Glutamatergic neuron (in vitro differentiated cells): ENCODE measurements around the gene SOX4. TPM values are rescaled to one million over a fixed set of nuclear protein-coding genes. Genes with fewer than 3 reads are reported as not detected.

Source experiments
- DNase-seq: peaks from one replicate; pipeline ENCODE4 v3.0.0; 2022
- H3K27ac Mint-ChIP-seq: one replicate; pipeline ENCODE4 v1.8.0; 2020; ENCODE audit warnings: mild to moderate bottlenecking, mixed read lengths, inconsistent platforms; ENCODE audit not compliant: unreplicated experiment
- H3K27me3 Mint-ChIP-seq: one replicate; pipeline ENCODE4 v1.8.0; 2020; ENCODE audit warnings: mild to moderate bottlenecking, moderate library complexity, mixed read lengths, inconsistent platforms; ENCODE audit not compliant: unreplicated experiment
- H3K36me3 Mint-ChIP-seq: one replicate; pipeline ENCODE4 v1.8.0; 2020; ENCODE audit warnings: mild to moderate bottlenecking, mixed read lengths, inconsistent platforms; ENCODE audit not compliant: unreplicated experiment
- H3K4me1 Mint-ChIP-seq: one replicate; pipeline ENCODE4 v1.8.0; 2020; ENCODE audit warnings: mild to moderate bottlenecking, low read depth, mixed read lengths, inconsistent platforms; ENCODE audit not compliant: unreplicated experiment
- H3K4me3 Mint-ChIP-seq: one replicate; pipeline ENCODE4 v1.8.0; 2020; ENCODE audit warnings: mild to moderate bottlenecking, mixed read lengths, inconsistent platforms; ENCODE audit not compliant: unreplicated experiment
- H3K9me3 Mint-ChIP-seq: one replicate; pipeline ENCODE4 v1.8.0; 2020; ENCODE audit warnings: mild to moderate bottlenecking, moderate library complexity, mixed read lengths, inconsistent platforms; ENCODE audit not compliant: unreplicated experiment
- CTCF ChIP-seq: fragments of 200-600 bp; sonication (generic); IDR thresholded peaks from one replicate; pipeline ENCODE4 v1.5.0; 2021; ENCODE audit not compliant: partially characterized antibody, unreplicated experiment
- total RNA-seq: library from RNA; stranded (reverse); fragmentation: NEBNext Ultra II Directional; extraction: Animal tissue kit (Norgen Biotek cat#: 25700); gene quantifications from one replicate; pipeline ENCODE4 v1.2.1, GENCODE V29; 2021; ENCODE audit not compliant: unreplicated experiment

SOX4 gene
- total RNA-seq, 1 donor from 2014 or later, result 269 TPM

DNA sequence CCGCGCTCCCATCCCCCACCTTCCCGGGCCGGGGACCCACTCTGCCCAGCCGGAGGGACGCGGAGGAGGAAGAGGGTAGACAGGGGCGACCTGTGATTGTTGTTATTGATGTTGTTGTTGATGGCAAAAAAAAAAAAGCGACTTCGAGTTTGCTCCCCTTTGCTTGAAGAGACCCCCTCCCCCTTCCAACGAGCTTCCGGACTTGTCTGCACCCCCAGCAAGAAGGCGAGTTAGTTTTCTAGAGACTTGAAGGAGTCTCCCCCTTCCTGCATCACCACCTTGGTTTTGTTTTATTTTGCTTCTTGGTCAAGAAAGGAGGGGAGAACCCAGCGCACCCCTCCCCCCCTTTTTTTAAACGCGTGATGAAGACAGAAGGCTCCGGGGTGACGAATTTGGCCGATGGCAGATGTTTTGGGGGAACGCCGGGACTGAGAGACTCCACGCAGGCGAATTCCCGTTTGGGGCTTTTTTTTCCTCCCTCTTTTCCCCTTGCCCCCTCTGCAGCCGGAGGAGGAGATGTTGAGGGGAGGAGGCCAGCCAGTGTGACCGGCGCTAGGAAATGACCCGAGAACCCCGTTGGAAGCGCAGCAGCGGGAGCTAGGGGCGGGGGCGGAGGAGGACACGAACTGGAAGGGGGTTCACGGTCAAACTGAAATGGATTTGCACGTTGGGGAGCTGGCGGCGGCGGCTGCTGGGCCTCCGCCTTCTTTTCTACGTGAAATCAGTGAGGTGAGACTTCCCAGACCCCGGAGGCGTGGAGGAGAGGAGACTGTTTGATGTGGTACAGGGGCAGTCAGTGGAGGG lies 2.8 kb downstream of the SOX4 start:
- Mint-ChIP-seq H3K4me1 (peaks cover 18% of the 10 kb centered on the region), H3K4me3 (peak overlapping the region; percentile 97), H3K27ac (peak overlapping the region; percentile 96), H3K27me3 (peaks cover 22% of the 10 kb centered on the region), H3K9me3 (peaks cover 39% of the 10 kb centered on the region), H3K36me3 (peaks cover 16% of the 10 kb centered on the region)
- no peak for TF ChIP-seq CTCF
- peak; percentile 67 for DNase-seq

DNA sequence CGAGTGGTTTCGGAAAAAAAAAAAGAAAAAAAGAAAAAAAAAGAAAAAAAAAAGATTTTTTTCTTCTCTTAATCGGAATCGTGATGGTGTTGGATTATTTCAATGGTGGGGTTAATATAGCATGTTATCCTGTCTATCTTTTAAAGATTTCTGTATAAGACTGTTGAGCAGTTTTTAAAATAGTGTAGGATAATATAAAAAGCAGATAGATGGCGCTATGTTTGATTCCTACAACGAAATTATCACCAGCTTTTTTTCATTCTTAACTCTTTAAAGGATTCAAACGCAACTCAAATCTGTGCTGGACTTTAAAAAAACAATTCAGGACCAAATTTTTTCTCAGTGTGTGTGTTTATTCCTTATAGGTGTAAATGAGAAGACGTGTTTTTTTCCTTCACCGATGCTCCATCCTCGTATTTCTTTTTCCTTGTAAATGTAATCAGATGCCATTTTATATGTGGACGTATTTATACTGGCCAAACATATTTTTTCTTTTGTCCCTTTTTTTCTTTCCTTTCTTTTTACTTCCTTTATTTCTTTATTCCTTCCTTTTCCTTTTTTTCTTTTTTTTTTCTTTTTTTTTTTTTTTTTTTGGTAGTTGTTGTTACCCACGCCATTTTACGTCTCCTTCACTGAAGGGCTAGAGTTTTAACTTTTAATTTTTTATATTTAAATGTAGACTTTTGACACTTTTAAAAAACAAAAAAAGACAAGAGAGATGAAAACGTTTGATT lies 3.6 kb downstream of the SOX4 start:
- H3K36me3 Mint-ChIP-seq, result peaks cover 16% of the 10 kb centered on the region
- peaks cover 20% of the 10 kb centered on the region for H3K27me3 Mint-ChIP-seq
- H3K9me3 Mint-ChIP-seq, result peaks cover 42% of the 10 kb centered on the region
- H3K27ac Mint-ChIP-seq, result peak overlapping the region; percentile 96
- no peak for DNase-seq
- peak overlapping the region; percentile 97 for H3K4me3 Mint-ChIP-seq
- peaks cover 20% of the 10 kb centered on the region for H3K4me1 Mint-ChIP-seq
- TF ChIP-seq CTCF, result peak; percentile 47

DNA sequence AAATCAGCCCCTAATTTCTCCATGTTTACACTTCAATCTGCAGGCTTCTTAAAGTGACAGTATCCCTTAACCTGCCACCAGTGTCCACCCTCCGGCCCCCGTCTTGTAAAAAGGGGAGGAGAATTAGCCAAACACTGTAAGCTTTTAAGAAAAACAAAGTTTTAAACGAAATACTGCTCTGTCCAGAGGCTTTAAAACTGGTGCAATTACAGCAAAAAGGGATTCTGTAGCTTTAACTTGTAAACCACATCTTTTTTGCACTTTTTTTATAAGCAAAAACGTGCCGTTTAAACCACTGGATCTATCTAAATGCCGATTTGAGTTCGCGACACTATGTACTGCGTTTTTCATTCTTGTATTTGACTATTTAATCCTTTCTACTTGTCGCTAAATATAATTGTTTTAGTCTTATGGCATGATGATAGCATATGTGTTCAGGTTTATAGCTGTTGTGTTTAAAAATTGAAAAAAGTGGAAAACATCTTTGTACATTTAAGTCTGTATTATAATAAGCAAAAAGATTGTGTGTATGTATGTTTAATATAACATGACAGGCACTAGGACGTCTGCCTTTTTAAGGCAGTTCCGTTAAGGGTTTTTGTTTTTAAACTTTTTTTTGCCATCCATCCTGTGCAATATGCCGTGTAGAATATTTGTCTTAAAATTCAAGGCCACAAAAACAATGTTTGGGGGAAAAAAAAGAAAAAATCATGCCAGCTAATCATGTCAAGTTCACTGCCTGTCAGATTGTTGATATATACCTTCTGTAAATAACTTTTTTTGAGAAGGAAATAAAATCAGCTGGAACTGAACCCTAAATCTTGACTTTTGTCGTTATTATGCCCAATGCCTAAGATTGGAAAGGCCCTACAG lies 4.5 kb downstream of the SOX4 start:
- H3K4me1 Mint-ChIP-seq, result peaks cover 20% of the 10 kb centered on the region
- TF ChIP-seq CTCF, result no peak
- H3K27ac Mint-ChIP-seq, result peak overlapping the region; percentile 96
- peaks cover 16% of the 10 kb centered on the region for H3K36me3 Mint-ChIP-seq
- H3K4me3 Mint-ChIP-seq, result peak overlapping the region; percentile 97
- peaks cover 20% of the 10 kb centered on the region for H3K27me3 Mint-ChIP-seq
- peaks cover 42% of the 10 kb centered on the region for H3K9me3 Mint-ChIP-seq
- no peak for DNase-seq

DNA sequence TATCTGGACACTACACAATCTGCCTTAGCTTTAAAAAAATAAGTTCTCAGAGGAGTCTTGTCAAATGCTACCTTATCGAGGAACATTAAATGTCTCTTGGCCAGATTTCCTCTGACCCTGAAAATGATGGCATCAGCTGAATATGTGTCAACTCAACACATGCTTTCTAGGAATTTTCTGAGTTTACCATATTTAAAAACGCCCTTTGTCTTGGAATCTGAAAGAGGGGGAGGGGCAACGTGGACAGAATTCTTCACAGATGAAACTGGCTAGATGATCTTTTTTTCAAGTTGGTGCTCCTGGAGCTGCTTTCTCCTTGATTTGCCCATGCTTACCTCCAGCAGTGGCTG lies 5.1 kb downstream of the SOX4 start:
- peaks cover 20% of the 10 kb centered on the region for H3K27me3 Mint-ChIP-seq
- peak overlapping the region; percentile 96 for H3K27ac Mint-ChIP-seq
- peaks cover 16% of the 10 kb centered on the region for H3K36me3 Mint-ChIP-seq
- H3K4me3 Mint-ChIP-seq, result peak overlapping the region; percentile 97
- H3K9me3 Mint-ChIP-seq, result peaks cover 42% of the 10 kb centered on the region
- H3K4me1 Mint-ChIP-seq, result peaks cover 24% of the 10 kb centered on the region
- no peak for TF ChIP-seq CTCF
- no peak for DNase-seq
